ENCODE results near the gene PRRT1.

DNA sequence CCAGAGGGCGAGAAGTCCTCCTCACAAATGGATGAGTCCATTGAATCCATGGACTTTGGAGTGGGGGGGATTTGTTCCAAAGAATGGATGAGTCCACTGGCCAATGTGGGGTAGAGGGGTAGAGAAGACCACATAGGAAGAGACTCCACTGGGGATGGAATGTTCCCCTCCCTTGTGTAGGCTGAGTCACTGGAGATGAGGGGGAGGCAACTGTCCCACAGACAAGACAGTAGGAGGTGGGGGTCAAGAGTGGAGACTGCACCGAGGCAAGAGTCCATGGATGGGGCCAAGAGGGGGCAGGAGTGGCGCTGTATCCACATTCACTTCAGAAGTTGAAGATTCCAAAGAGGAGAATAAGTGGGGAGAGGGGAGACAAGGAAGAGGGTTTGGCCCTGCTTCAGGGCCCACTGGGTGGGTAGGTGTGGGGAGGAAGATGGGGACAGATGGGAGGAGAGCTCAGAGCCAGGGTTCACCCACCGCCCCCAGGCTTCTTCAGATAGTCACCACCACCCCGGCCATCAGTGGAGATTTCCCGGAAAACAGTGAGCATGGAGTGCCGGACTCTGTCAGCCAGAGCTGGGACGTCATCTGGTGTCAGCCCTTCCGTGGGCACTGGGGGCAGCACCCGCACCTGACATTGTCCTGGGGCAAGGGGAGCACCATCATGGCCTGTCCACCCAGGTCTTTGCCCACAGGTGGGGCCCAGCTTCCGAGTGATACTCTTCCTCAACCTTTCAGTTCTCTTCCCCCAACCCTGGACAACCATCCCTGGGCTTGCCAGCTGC is 17.3 kb upstream of the PRRT1 start:
- TF ChIP-seq, protein P1, sequence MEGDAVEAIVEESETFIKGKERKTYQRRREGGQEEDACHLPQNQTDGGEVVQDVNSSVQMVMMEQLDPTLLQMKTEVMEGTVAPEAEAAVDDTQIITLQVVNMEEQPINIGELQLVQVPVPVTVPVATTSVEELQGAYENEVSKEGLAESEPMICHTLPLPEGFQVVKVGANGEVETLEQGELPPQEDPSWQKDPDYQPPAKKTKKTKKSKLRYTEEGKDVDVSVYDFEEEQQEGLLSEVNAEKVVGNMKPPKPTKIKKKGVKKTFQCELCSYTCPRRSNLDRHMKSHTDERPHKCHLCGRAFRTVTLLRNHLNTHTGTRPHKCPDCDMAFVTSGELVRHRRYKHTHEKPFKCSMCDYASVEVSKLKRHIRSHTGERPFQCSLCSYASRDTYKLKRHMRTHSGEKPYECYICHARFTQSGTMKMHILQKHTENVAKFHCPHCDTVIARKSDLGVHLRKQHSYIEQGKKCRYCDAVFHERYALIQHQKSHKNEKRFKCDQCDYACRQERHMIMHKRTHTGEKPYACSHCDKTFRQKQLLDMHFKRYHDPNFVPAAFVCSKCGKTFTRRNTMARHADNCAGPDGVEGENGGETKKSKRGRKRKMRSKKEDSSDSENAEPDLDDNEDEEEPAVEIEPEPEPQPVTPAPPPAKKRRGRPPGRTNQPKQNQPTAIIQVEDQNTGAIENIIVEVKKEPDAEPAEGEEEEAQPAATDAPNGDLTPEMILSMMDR (IDR thresholded peaks at IDR 0.05 in 8 of 11, conservative IDR thresholded peaks at IDR 0.05 in 3 of 11): no peak
- peak in 1 of 3 donors; percentile 43 for TF ChIP-seq POLR2AphosphoS5 (IDR thresholded peaks at IDR 0.05)

All from spleen (tissue), 7 donors.